Endodermal cell (in vitro differentiated cells): Measurements from ENCODE around the gene TMCO6. TPM values are rescaled to one million over a fixed set of nuclear protein-coding genes. Genes with fewer than 3 reads are reported as not detected.

Source experiments
- DNase-seq: peaks from one replicate; pipeline ENCODE4 v3.0.0-alpha.2; 2017
- H3K27ac ChIP-seq: 2 replicates; pipeline ENCODE4 v1.5.1; 2013; ENCODE audit warnings: mild to moderate bottlenecking, low read depth, low read length, moderate library complexity
- H3K27me3 ChIP-seq: 2 replicates; pipeline ENCODE4 v1.6.1; 2013; ENCODE audit warnings: mild to moderate bottlenecking, low read length, moderate library complexity; ENCODE audit not compliant: insufficient read depth, control insufficient read depth, poor library complexity, severe bottlenecking
- H3K36me3 ChIP-seq: 2 replicates; pipeline ENCODE4 v1.7.0; 2013; ENCODE audit warnings: mild to moderate bottlenecking, low read length, moderate library complexity; ENCODE audit not compliant: control insufficient read depth, insufficient read depth
- H3K4me1 ChIP-seq: one replicate; pipeline ENCODE4 v1.7.0; 2013; ENCODE audit warnings: low read length; ENCODE audit not compliant: control insufficient read depth, insufficient read depth
- H3K4me3 ChIP-seq: 2 replicates; pipeline ENCODE4 v1.5.1; 2013; ENCODE audit warnings: mild to moderate bottlenecking, low read length, moderate library complexity
- H3K9ac ChIP-seq: 2 replicates; pipeline ENCODE4 v1.6.1; 2013; ENCODE audit warnings: mild to moderate bottlenecking, low read length, moderate library complexity; ENCODE audit not compliant: poor library complexity, severe bottlenecking; ENCODE audit errors: extremely low read depth
- H3K9me3 ChIP-seq: 2 replicates; pipeline ENCODE4 v1.6.1; 2013; ENCODE audit warnings: mild to moderate bottlenecking, low read length, moderate library complexity; ENCODE audit not compliant: control insufficient read depth
- H3K27ac Mint-ChIP-seq: 2 replicates; pipeline ENCODE4 v1.8.0; 2020; ENCODE audit warnings: mixed read lengths
- H3K27me3 Mint-ChIP-seq: 2 replicates; pipeline ENCODE4 v1.8.0; 2021; ENCODE audit warnings: mild to moderate bottlenecking, mixed read lengths; ENCODE audit not compliant: insufficient read depth
- H3K36me3 Mint-ChIP-seq: 2 replicates; pipeline ENCODE4 v1.8.0; 2020; ENCODE audit warnings: low read depth, mixed read lengths
- H3K4me1 Mint-ChIP-seq: 2 replicates; pipeline ENCODE4 v1.8.0; 2020; ENCODE audit warnings: mixed read lengths
- H3K4me3 Mint-ChIP-seq: 2 replicates; pipeline ENCODE4 v1.8.0; 2020; ENCODE audit warnings: mild to moderate bottlenecking, moderate library complexity, mixed read lengths
- H3K9me3 Mint-ChIP-seq: 2 replicates; pipeline ENCODE4 v1.8.0; 2020; ENCODE audit warnings: mild to moderate bottlenecking, mixed read lengths
- CTCF ChIP-seq: fragments of 200-600 bp; sonication (generic); conservative IDR thresholded peaks from 2 replicates; pipeline ENCODE4 v1.5.0; 2021; ENCODE audit warnings: antibody characterized with exemption, mild to moderate bottlenecking
- WGBS, 2 experiments: methylation state at CpG; one replicate each; pipeline versions ENCODE4 v1.1.5 to v1.1.7; 2013; ENCODE audit warnings: missing lambda C conversion rate in 2 of 2, mixed read lengths in 1 of 2; ENCODE audit not compliant: insufficient coverage in 1 of 2, insufficient read length in 1 of 2; 5-methylcytosine and 5-hydroxymethylcytosine counted together
- total RNA-seq, 2 donors: library from RNA; stranded (reverse); fragmentation: NEBNext Ultra II Directional in 1 of 2; extraction: Animal tissue kit (Norgen Biotek cat#: 25700) in 1 of 2; gene quantifications; 2 replicates in 1 of 2; 3 replicates in 1 of 2; pipeline ENCODE4 v1.2.1, GENCODE V29; 2021

TMCO6 gene
- total RNA-seq, 2 donors from 2014 or later: 29.3 to 34.6 TPM

- DNase-seq: no peak
- H3K9me3 Mint-ChIP-seq: peaks cover 44% of the 10 kb centered on the region
- no peaks in the 10 kb centered on the region for H3K36me3 Mint-ChIP-seq
- no peak for TF ChIP-seq CTCF
- Histone ChIP-seq H3K9ac (no peak overlapping the region), H3K27me3 (no peaks in the 10 kb centered on the region), H3K36me3 (no peaks in the 10 kb centered on the region), H3K27ac (no peak overlapping the region), H3K9me3 (peaks cover 60% of the 10 kb centered on the region), H3K4me1 (no peaks in the 10 kb centered on the region), H3K4me3 (peak overlapping the region; percentile 75)
- peaks cover 2% of the 10 kb centered on the region for H3K27me3 Mint-ChIP-seq
- H3K4me3 Mint-ChIP-seq: no peak overlapping the region
- no peak overlapping the region for H3K27ac Mint-ChIP-seq
- H3K4me1 Mint-ChIP-seq: no peaks in the 10 kb centered on the region
Observed at GRCh38 chr5:140608722-140609121, 30.5 kb upstream of the TMCO6 start.

- H3K9me3 ChIP-seq: peaks cover 60% of the 10 kb centered on the region
- no peak overlapping the region for H3K9ac ChIP-seq
- H3K4me3 ChIP-seq: peak overlapping the region; percentile 75
- peaks cover 2% of the 10 kb centered on the region for H3K27me3 Mint-ChIP-seq
- H3K4me1 Mint-ChIP-seq: no peaks in the 10 kb centered on the region
- WGBS, 2 experiments: 84 to 89% methylated on average over 2 to 4 of the region's 4 CpGs
- no peak for DNase-seq
- H3K9me3 Mint-ChIP-seq: peaks cover 44% of the 10 kb centered on the region
- no peaks in the 10 kb centered on the region for H3K4me1 ChIP-seq
- no peaks in the 10 kb centered on the region for H3K36me3 Mint-ChIP-seq
- H3K27ac Mint-ChIP-seq: no peak overlapping the region
- H3K4me3 Mint-ChIP-seq: no peak overlapping the region
- H3K27me3 ChIP-seq: no peaks in the 10 kb centered on the region
- H3K36me3 ChIP-seq: no peaks in the 10 kb centered on the region
- no peak for TF ChIP-seq CTCF
- H3K27ac ChIP-seq: no peak overlapping the region
Observed at GRCh38 chr5:140609126-140609525, 30.1 kb upstream of the TMCO6 start.

- Mint-ChIP-seq H3K4me1 (no peaks in the 10 kb centered on the region), H3K27me3 (peaks cover 2% of the 10 kb centered on the region), H3K4me3 (no peak overlapping the region), H3K36me3 (no peaks in the 10 kb centered on the region), H3K27ac (no peak overlapping the region), H3K9me3 (peaks cover 54% of the 10 kb centered on the region)
- no peak overlapping the region for H3K27ac ChIP-seq
- peaks cover 74% of the 10 kb centered on the region for H3K9me3 ChIP-seq
- no peak for DNase-seq
- H3K9ac ChIP-seq: no peak overlapping the region
- no peaks in the 10 kb centered on the region for H3K36me3 ChIP-seq
- H3K4me1 ChIP-seq: no peaks in the 10 kb centered on the region
- no peak for TF ChIP-seq CTCF
- H3K27me3 ChIP-seq: no peaks in the 10 kb centered on the region
- H3K4me3 ChIP-seq: peak overlapping the region; percentile 75
- 91% methylated on average over 2 of the region's 2 CpGs; no CpG with 5 or more reads in 1 of the 2 experiments for WGBS, 2 experiments
Observed at GRCh38 chr5:140611020-140611521, 28.2 kb upstream of the TMCO6 start.
